Forelimb muscle (tissue), 1 donor: ENCODE results near the gene CCDC90B. TPM values are rescaled to one million over a fixed set of nuclear protein-coding genes. Genes with fewer than 3 reads are reported as not detected.
A peak's percentile ranks its signal among the peaks of the same experiment; 100 is the strongest.
"Not testable (repeated sequence)": the region's sequence is repeated elsewhere in the genome, so short reads cannot be mapped to it uniquely, and the experiment has no call there.

Experiments
- DNase-seq: peaks from one replicate; pipeline ENCODE4 v3.0.0-alpha.2; 2013; ENCODE audit warnings: low read depth
- polyA plus RNA-seq: library from polyadenylated mRNA; unstranded; fragments of 120-200 nt; gene quantifications from one replicate; pipeline ENCODE4 v1.2.1, GENCODE V29; 2013; ENCODE audit not compliant: insufficient read length

Gene CCDC90B, protein sequence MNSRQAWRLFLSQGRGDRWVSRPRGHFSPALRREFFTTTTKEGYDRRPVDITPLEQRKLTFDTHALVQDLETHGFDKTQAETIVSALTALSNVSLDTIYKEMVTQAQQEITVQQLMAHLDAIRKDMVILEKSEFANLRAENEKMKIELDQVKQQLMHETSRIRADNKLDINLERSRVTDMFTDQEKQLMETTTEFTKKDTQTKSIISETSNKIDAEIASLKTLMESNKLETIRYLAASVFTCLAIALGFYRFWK
- 78.1 TPM for polyA plus RNA-seq

GRCh38 chr11:83285771-83286528 is at the start of gene CCDC90B:
Gene CCDC90B, minus strand, starts transcription at chr11:83286367. Its CDS starts 395 bp downstream, at chr11:83285972.
- peak; percentile 99 for DNase-seq

GRCh38 chr11:83335446-83336070 is 49.4 kb upstream of the CCDC90B start:
- no peak for DNase-seq

DNA sequence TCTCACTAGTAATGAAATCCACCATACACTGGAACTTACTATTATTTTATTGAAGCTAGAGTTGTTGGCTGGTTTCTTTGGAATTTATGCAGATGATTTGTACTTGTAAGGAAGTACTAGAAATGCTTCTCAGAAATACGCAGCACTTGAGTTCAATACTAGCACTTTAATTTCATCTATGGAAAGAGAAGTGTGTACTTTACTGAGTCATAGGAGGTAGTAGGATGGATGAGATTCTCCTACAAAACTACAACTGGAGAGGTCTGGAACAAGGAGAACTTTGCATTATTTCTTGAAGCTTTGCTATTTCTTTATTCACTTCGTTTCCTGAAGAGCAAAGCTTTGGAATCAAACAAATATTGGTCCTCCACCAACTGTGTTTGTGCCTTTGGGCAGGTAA is 44.1 kb upstream of the CCDC90B start:
- DNase-seq, result no peak

- DNase-seq, result no peak
Observed at GRCh38 chr11:83326326-83326725, 40.2 kb upstream of the CCDC90B start.

- no peak for DNase-seq
Observed at GRCh38 chr11:83319346-83319745, 33.2 kb upstream of the CCDC90B start.

- DNase-seq, result no peak
Observed at GRCh38 chr11:83318931-83319330, 32.8 kb upstream of the CCDC90B start.

DNA sequence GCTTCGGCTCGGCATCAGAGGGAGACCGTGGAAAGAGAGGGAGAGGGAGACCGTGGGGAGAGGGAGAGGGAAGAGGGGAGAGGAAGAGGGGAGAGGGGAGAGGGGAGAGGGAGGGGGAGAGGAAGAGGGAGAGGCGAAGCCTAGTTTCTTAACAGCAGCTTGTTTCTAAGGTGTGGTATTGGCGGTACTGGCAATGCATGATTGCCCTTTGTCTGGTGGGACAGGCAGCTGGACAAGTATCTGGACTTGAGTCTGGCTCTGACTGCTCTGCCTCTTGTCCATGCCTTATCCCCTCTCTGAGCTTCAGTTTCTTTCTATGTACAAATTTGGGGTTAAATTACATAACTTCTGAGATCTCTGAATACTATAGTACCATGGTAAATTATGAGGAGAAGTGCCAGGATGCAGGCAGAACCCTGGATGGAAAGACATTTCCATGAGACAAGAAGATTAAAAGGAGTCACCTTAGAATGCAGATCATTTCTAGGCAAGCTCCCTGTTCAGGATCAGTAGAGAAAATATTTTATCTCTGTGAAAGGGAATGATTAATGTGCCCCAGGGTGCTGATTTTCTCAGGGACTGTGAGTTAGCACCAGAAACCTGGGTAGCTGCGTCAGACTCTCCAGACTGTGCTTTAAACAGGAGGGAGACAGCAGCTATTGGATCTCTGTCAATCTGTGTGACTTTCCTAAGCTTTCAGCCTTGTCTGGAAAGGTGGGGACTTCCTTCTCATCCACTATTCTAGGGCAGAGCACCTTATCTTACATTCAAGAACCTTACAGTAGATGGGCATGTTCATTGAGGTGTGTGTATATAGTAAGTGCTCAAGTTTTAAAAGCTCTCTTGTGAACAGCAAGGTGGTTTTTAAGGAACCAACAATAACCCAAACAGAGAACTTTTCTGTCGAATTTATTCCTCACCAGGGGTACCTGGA is 31.9 kb upstream of the CCDC90B start:
- DNase-seq, result no peak

DNA sequence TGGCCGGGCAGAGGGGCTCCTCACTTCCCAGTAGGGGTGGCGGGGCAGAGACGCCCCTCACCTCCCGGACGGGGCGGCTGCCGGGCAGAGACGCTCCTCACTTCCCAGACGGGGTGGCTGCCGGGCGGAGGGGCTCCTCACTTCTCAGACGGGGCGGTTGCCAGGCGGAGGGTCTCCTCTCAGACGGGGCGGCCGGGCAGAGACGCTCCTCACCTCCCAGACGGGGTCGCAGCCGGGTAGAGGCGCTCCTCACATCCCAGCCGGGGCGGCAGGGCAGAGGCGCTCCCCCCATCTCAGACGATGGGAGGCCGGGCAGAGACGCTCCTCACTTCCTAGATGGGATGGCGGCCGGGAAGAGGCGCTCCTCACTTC is 30.7 kb upstream of the CCDC90B start:
- DNase-seq, result not testable (repeated sequence)

- not testable (repeated sequence) for DNase-seq
Observed at GRCh38 chr11:83316143-83316896, 30.2 kb upstream of the CCDC90B start.

DNA sequence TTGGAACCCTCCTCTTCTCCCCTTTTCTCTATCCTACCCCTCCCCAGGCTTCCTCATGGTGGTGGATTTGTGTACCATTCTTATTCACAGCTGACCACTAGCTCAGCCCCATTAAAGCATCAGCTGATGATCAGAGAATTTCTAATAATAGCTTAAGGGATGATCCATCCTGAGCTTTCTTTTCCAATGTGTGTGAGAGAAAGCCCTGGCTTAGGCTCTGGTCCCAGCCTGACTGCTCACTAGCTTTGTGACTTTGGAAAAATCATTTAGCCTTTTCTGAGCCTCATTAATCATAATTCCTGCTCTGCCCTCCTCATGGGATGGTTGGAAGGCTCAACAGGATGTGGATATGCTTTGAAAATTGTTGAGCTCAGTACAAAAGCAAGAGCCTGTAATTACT is 26.3 kb upstream of the CCDC90B start:
- DNase-seq, result peak; percentile 25

- no peak for DNase-seq
Observed at GRCh38 chr11:83311701-83312100, 25.5 kb upstream of the CCDC90B start.

GRCh38 chr11:83310718-83311117 is 24.6 kb upstream of the CCDC90B start:
- no peak for DNase-seq

DNA sequence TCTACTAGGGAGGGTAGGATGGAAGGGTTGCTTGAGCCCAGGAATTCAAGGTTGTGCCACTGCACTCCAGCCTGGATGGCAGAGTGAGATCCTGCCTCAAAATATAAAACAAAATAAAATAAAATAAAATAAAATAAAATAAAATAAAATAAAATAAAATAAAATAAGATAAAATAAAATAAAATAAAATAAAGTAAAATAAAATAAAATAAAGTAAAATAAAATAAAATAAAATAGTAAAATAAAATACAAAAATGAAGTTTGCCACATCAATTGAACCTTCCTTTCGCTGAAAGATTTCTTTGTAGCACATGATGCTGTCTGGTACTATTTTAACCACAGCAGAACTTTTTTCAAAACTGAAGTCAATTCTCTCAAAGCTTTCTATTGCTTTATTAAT is 22.4 kb upstream of the CCDC90B start:
- not testable (repeated sequence) for DNase-seq

DNA sequence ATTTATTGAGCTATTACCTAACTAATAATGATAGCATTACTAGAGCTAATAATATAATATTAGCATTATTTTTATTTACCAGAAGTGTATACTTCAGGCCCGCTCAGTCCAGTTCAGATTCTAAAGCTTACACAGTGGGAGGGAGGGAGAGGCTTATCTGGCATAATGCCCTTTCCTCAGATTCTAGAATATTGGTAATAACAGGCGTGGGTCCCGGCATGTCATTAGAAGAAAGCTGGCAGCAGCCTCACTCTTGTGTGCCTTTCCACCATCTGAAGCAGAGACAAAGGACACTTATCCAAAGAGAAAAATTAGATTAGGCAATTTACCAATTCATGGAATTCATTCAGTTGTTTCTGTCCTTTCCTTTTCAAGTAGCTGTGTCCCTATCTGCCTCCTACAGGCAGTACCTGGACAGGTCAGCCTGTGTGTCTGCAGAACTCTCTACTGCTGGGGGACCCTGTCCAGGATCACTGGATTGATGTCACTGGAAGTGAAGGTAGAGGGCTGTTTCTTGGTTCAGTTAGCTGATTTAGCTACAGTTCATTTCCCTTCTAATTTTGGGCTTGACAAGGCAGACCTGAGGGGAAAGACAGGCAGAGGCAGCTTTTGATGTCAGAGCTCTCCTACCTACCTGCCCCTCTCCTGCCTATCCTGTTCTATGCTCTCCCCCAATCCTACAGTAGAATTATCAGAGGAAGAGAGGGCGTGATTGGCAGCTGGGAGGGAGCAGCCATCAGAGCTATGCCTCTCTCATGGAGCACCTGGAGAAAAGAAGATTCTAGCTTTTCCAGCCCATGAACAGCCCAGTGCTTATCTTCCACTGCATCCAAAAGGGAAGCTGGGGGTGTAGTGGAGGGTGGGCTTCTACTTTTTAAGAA is 20.3 kb upstream of the CCDC90B start:
- DNase-seq, result no peak

DNA sequence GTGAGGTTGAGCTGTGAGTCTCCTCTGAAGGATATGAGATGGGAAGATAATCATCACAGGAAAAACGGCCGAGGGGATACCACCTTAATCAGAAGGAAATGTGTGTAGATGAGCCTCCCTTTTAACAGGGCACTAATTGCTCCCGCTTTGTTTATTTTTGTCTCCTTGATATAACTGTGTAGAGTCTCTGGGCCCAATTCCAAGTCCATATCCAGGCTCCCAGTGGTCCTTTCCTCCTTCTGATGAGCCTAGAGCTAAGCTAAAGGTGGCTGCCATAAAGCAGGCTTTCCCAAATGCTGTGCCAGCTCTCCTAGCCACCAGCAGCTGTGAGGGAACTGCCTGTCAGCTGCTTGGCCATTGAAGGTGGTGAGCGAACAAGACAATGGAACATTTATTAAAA is 17.1 kb upstream of the CCDC90B start:
- DNase-seq, result no peak

GRCh38 chr11:83302151-83302550 is 16.0 kb upstream of the CCDC90B start:
- DNase-seq, result no peak

DNA sequence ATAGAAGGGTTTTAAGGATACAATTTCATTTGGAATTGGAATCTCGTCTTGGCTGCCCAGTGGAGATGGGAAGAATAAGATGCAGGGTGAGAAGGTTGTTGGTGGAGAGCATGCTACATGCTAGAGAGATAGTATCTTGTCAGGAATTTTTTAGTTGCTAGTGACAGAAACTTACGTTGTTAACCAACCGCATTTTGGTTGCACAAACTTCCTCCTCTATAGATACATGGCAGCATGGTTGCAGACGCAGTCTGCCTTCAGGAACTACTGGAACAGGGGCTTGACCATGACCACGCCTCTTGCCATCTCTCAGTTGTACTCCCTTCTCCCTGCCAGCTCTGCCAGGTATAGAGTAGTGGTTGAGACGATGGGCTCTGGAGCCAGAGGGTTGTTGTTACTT is 13.5 kb upstream of the CCDC90B start:
- no peak for DNase-seq

GRCh38 chr11:83294208-83294607 is 8.0 kb upstream of the CCDC90B start:
- DNase-seq, result no peak

DNA sequence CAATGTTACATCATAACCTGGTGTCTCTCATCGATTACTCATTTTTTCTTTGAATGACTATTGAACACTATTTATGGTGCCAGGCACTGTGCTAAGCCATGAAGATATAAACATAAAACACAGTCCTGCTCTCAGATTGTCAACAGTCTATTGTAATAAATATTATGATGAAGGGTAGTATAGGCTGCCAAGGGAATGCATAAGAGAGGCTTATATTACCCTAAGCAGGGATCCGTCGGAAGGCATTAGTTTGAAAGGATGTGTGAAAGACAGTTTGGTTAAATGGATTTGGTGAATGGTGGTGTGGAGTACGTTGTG is 7.2 kb upstream of the CCDC90B start:
- no peak for DNase-seq
